Islet of Langerhans (tissue), 1 donor: Measurements from ENCODE around the gene ITPRIPL1.

Experiments used
- FAIRE-seq: peaks from one replicate; lab custom pipeline; 2011; peaks lifted over from hg19 to GRCh38; lab: Jason Lieb, UNC

Gene ITPRIPL1

GRCh38 chr2:96359310-96359709, 34.2 kb downstream of the ITPRIPL1 start:
- no peak for FAIRE-seq

- no peak for FAIRE-seq
Measured at GRCh38 chr2:96359866-96360265, 34.7 kb downstream of the ITPRIPL1 start.

- no peak for FAIRE-seq
Measured at GRCh38 chr2:96361751-96362150, 36.6 kb downstream of the ITPRIPL1 start.

- no peak for FAIRE-seq
Measured at GRCh38 chr2:96369186-96369585, 44.1 kb downstream of the ITPRIPL1 start.

- no peak for FAIRE-seq
Measured at GRCh38 chr2:96374211-96374951, 49.3 kb downstream of the ITPRIPL1 start.
